Mesodermal cell (in vitro differentiated cells): ENCODE results near the gene SFXN4.
"Not testable (repeated sequence)": the region's sequence is repeated elsewhere in the genome, so short reads cannot be mapped to it uniquely, and the experiment has no call there.

Experiments used
- H3K27ac ChIP-seq: 2 replicates; pipeline ENCODE4 v1.7.0; 2013; ENCODE audit warnings: mild to moderate bottlenecking, low read depth, low read length, moderate library complexity; ENCODE audit not compliant: severe bottlenecking
- H3K36me3 ChIP-seq: 2 replicates; pipeline ENCODE4 v1.7.1; 2013; ENCODE audit warnings: mild to moderate bottlenecking, low read length, moderate library complexity; ENCODE audit not compliant: control insufficient read depth, insufficient read depth
- H3K4me1 ChIP-seq: one replicate; pipeline ENCODE4 v1.7.1; 2013; ENCODE audit warnings: mild to moderate bottlenecking, low read length; ENCODE audit not compliant: insufficient read depth, control insufficient read depth, poor library complexity, severe bottlenecking
- H3K4me3 ChIP-seq: 2 replicates; pipeline ENCODE4 v1.7.0; 2013; ENCODE audit warnings: low read length, control low read depth, mild to moderate bottlenecking; ENCODE audit not compliant: insufficient read depth, poor library complexity, severe bottlenecking; ENCODE audit errors: extremely low read depth
- H3K9me3 ChIP-seq: 2 replicates; pipeline ENCODE4 v1.7.1; 2013; ENCODE audit warnings: mild to moderate bottlenecking, low read length, moderate library complexity; ENCODE audit not compliant: control insufficient read depth
- WGBS, 2 experiments: methylation state at CpG; one replicate each; pipeline ENCODE4 v1.1.5; 2013; ENCODE audit warnings: missing lambda C conversion rate in 2 of 2; ENCODE audit not compliant: insufficient coverage in 2 of 2; 5-methylcytosine and 5-hydroxymethylcytosine counted together

SFXN4 gene

DNA sequence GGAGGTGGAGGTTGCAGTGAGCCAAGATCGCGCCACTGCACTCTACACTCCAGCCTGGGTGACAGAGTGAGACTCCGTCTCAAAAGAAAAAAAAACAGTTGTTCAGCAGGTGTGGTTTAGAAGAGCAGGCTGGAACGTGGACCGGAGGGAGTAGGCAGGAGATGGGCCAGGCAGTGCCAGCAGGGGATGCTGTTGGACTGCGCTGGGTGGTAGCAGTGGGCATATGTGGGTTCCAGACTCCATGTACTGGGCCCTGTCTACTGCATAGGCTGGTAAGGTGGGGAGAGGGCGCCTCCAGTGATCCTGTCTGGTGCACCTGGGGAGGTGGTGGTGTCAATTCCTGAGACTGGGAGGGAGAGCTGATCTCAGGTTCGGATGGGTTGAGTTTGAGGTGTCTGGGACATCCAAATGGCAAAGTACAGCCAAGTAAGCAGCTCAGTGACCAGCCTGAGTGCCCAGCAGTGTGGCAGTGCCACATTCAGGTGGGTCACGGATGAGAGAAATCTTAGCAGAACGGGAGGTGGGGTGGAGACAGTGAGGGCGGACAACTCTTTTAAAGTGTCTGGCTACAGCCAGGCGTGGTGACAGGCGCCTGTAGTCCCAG lies 25.9 kb downstream of the SFXN4 start:
- H3K4me3 ChIP-seq: no peak overlapping the region
- H3K27ac ChIP-seq: no peak overlapping the region
- no peaks in the 10 kb centered on the region for H3K4me1 ChIP-seq
- H3K9me3 ChIP-seq: no peaks in the 10 kb centered on the region
- H3K36me3 ChIP-seq: peaks cover 17% of the 10 kb centered on the region
- WGBS, 2 experiments: 89 to 91% methylated on average over 12 to 13 of the region's 13 CpGs

DNA sequence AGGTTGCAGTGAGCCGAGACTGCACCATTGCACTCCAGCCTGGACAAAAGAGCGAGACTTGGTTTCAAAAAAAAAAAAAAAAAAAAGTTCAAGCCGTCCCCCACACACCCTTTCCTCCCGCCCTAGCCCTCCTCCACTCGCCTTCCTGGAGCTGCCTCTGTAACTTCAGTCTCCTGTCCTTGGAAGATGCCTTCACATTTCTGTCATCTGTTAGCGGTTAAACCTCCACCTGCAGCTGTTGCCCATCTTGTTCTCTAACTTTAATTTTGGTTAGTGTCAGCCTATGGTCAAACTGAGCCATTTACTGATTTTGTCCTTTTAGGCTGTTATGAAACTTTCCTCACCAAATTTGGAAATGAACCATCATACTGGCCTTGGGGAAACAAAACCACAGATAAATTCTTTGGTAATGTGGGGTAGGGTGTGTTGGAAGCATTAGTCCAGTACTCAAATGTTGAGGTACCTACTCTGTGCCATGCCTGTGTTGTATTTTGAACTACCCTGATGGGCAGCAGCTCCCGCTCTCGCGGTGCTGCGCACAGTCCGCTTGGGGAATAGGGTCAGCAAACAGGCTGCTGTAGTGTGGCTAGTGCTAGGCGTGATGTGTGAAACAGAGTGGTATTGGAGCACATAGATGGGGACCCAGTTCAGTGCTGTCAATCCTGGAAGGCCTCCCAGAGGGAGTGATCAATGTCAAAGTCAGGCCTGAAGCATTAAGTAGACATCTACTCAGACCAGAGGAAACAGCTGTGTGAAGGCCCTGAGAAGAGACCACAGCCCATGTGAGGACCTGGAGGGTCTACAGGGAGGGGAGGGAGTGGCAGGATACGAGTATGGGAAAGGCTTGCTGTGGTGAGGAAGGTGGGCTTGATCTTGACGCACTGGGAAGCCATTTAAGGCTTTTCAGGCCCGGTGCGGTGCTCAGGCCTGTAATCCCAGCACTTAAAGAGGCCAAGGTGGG lies 26.9 kb downstream of the SFXN4 start:
- H3K4me3 ChIP-seq: no peak overlapping the region
- peaks cover 23% of the 10 kb centered on the region for H3K36me3 ChIP-seq
- no peak overlapping the region for H3K27ac ChIP-seq
- H3K4me1 ChIP-seq: no peaks in the 10 kb centered on the region
- no peaks in the 10 kb centered on the region for H3K9me3 ChIP-seq
- WGBS, 2 experiments: 94 to 95% methylated on average over 13 to 14 of the region's 16 CpGs

DNA sequence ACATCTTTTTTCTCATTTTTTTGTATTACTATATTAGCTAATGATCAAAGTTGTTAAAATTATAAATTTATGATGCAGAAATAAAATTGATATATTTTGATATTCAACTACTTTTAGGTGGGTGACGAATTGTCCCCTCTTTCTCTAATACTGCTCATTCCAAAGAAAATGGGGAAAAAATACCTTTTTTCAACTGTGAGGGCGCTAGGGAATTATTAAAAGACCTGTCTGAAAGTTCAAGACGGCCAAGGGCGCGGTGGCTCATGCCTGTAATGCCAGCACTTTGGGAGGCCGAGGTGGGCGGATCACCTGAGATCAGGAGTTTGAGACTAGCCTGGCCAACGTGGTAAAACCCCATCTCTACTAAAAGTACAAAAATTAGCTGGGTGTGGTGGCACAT lies 27.6 kb downstream of the SFXN4 start:
- not testable (repeated sequence) for H3K9me3 ChIP-seq, H3K4me1 ChIP-seq, H3K27ac ChIP-seq, H3K4me3 ChIP-seq
- WGBS, 2 experiments: 70 to 74% methylated on average over 6 of the region's 8 CpGs
- peaks cover 31% of the 10 kb centered on the region for H3K36me3 ChIP-seq

DNA sequence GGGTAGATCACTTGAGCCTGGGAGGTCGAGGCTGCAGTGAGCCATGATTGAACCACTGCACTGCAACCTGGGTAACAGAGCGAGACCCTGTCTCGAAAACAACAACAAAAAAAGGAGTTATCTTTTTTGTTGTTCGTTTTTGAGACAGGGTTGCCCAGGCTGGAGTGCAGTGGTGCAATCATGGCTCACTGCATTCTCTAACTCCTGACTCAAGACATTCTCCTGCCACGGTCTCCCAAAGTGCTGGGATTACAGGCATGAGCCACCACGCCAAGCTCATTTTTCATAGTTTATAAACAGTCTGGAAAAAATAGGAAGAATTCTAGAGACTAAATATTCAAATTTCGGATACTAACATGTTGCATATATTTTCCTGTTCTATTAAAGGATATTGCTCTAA lies 29.4 kb downstream of the SFXN4 start:
- H3K27ac ChIP-seq: no peak overlapping the region
- peaks cover 48% of the 10 kb centered on the region for H3K36me3 ChIP-seq
- WGBS, 2 experiments: 92 to 97% methylated on average over 3 to 5 of the region's 7 CpGs
- no peaks in the 10 kb centered on the region for H3K4me1 ChIP-seq
- H3K9me3 ChIP-seq: no peaks in the 10 kb centered on the region
- no peak overlapping the region for H3K4me3 ChIP-seq

DNA sequence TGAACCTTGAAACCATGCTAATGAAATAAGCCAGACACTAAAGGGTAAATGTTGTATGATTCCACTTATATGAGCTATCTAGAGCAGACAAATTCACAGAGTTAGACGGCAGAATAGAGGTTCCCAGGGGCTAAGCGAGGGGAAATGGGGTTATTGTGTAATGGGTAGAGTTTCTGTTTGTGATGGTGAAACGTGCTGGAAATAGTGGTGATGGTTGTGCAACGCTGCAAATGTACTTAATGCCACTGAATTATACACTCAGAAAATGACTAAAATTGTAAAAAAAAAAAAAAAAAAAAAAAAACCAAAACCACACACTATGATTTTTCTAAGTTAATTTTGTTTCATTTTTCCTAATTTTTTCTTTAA lies 30.0 kb downstream of the SFXN4 start:
- 94 to 100% methylated on average over 1 to 2 of the region's 4 CpGs for WGBS, 2 experiments
- no peak overlapping the region for H3K27ac ChIP-seq

DNA sequence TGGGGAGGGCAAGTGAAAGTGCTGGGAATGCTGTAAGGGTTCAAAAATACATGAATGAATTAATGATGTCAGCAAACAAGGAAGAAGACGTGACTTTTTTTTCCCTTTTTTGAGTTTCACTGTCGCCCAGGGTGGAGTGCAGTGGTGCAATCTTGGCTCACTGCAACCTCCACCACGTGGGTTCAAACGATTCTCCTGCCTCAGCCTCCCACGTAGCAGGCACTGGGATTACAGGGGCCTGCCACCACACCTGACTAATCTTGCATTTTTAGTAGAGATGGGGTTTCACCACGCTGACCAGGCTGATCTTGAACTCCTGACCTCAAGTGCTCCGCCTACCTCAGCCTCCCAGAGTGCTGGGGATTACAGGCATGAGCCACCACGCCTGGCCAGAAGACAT lies 31.6 kb downstream of the SFXN4 start:
- WGBS, 2 experiments: 91 to 92% methylated on average over 6 to 7 of the region's 8 CpGs
- Histone ChIP-seq H3K27ac (no peak overlapping the region), H3K36me3 (peaks cover 69% of the 10 kb centered on the region), H3K4me1 (no peaks in the 10 kb centered on the region), H3K4me3 (no peak overlapping the region), H3K9me3 (no peaks in the 10 kb centered on the region)

More for the DNA sequence above, 30.0 kb downstream of the SFXN4 start:
- Histone ChIP-seq H3K36me3 (peaks cover 54% of the 10 kb centered on the region), H3K4me1 (no peaks in the 10 kb centered on the region), H3K4me3 (no peak overlapping the region), H3K9me3 (no peaks in the 10 kb centered on the region)

DNA sequence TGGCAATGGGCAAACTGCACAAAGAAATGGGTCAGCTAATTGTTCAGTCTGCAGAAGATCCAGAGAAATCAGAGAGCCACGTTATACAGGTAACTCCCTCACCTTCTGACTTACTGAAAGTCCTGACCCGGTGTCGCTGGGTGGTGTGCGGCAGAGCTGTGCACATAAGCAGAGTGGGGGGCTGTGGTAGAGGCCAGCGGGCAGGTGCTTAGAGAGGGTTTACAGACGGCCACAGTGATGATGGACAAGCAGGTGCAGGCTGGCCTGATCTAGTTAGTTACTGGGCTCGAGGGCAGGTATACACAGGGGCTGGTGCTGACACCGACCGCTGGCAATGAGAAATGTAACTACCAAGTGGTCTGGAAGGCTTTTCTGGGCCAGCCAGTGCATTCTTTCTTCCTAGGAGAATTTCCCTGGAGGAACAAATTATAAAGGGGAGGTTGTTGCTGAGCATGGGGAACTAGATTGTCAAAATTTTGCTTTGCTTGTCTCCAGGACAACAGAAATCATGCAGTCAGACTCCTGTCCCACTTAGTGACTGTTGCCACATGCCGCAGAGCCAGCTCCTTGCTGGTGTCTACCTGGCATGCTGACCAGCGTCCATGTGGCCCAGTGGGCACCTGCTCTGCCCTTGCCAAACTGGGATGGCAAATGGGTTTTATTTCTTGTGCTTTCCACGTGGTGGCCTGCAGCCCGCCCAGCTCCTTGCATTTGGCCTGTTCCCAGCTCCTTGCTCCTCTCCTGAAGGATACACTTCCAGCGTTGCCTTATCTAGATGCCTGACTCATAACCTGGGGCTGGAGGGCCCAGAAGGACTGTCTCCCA lies 32.8 kb downstream of the SFXN4 start:
- peaks cover 81% of the 10 kb centered on the region for H3K36me3 ChIP-seq
- H3K9me3 ChIP-seq: no peaks in the 10 kb centered on the region
- no peak overlapping the region for H3K4me3 ChIP-seq
- WGBS, 2 experiments: 93 to 94% methylated on average over 13 to 14 of the region's 14 CpGs
- no peaks in the 10 kb centered on the region for H3K4me1 ChIP-seq
- no peak overlapping the region for H3K27ac ChIP-seq

DNA sequence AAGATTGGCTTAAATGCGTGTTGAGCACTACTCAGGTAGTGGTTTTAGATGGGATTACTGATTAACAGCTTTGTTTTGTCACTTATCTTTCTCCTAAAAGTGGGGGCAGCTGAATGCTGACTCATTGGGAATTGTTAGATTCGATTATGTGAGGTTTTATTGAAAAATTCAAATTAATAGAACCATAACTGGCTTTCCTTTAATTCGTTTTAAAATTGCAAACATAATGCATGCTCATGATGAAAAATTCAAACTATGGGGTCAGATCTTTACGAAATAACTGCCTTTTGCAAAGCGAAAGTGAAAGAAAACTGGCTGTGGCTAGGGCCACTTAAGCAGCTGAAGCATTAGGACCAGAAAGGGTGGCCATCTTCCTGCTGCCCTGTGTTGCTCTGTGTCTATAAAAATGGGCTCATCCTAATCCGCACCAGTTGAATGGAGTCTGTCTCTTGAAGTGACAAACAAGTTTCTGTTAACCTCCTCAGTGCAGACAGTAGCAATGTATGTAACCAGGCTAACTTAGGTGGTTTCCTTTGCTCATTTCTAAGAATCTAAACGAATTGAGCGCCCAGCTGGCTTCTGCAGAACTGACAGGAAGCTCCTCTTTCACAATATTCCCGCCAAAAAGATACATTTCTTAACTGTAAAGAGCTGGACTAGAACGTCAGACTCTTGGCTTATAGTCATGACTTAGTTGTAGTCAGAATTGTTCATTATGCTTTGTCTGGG lies 33.8 kb downstream of the SFXN4 start:
- H3K9me3 ChIP-seq: no peaks in the 10 kb centered on the region
- no peak overlapping the region for H3K27ac ChIP-seq
- no peaks in the 10 kb centered on the region for H3K4me1 ChIP-seq
- no peak overlapping the region for H3K4me3 ChIP-seq
- 90 to 94% methylated on average over 8 of the region's 10 CpGs for WGBS, 2 experiments
- peaks cover 92% of the 10 kb centered on the region for H3K36me3 ChIP-seq

DNA sequence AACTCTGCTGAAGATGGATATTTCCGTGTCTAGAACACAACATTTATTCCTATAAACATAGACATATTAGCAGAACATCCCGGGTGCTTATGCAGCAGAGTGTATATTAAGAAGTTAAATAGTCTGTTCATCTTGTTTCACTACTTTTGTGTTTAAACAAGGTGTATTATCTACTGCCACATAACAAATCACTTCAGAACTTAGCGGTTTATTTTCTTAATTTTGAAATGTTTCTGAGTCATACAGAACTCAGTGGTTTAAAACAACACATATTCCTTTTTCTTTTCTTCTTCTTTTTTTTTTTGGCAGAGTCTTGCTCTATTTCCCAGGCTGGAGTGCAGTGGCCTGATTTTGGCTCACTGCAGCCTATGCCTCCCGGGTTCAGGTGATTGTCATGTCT lies 35.8 kb downstream of the SFXN4 start:
- Histone ChIP-seq H3K4me3 (no peak overlapping the region), H3K27ac (no peak overlapping the region), H3K4me1 (no peaks in the 10 kb centered on the region), H3K9me3 (no peaks in the 10 kb centered on the region), H3K36me3 (peaks cover 96% of the 10 kb centered on the region)
- 100% methylated on average over 1 of the region's 4 CpGs for WGBS, 2 experiments

DNA sequence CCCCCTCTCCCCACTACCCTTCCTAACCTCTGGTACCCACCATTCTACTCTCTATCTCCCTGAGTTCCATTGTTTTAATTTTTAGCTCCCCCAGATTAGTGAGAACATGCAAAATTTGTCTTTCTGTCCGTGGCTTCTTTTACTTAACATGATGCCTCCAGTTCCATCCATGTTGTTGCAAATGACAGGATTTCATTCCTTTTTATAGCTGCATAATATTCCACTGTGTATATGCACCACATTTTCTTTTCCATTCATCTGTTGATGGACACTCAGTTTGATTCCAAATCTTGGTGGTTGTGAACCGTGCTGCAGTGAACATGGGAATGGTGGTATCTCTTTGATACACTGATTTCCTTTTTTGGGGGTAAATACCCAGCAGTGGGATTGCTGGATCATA lies 39.6 kb downstream of the SFXN4 start:
- WGBS, 2 experiments: 100% methylated on average over 1 to 2 of the region's 2 CpGs
- no peak overlapping the region for H3K27ac ChIP-seq
- H3K4me1 ChIP-seq: no peaks in the 10 kb centered on the region
- no peak overlapping the region for H3K4me3 ChIP-seq
- no peaks in the 10 kb centered on the region for H3K9me3 ChIP-seq
- peaks cover 99% of the 10 kb centered on the region for H3K36me3 ChIP-seq
